GM12891 (cell line): ENCODE results near the gene FAM53A.
"Not testable (repeated sequence)": the region's sequence is repeated elsewhere in the genome, so short reads cannot be mapped to it uniquely, and the experiment has no call there.

Experiments used
- DNase-seq: peaks from one replicate; pipeline ENCODE4 v3.0.0; 2011; ENCODE audit warnings: low spot score; ENCODE audit not compliant: insufficient read length
- FAIRE-seq: peaks from 2 replicates; lab custom pipeline; 2011; peaks lifted over from hg19 to GRCh38; lab: Jason Lieb, UNC
- PAX5 ChIP-seq: IDR thresholded peaks from 2 replicates; pipeline ENCODE4 v1.6.1; 2011; ENCODE audit warnings: low read length, moderate library complexity, mild to moderate bottlenecking; ENCODE audit not compliant: insufficient read depth, severe bottlenecking
- POLR2A ChIP-seq: IDR thresholded peaks from 2 replicates; pipeline ENCODE4 v1.6.1; 2011; ENCODE audit warnings: low read depth, low read length, control low read depth
- POLR2AphosphoS5 ChIP-seq: IDR thresholded peaks from 2 replicates; pipeline ENCODE4 v1.6.1; 2011; ENCODE audit warnings: low read depth, low read length, control low read depth
- POU2F2 ChIP-seq: IDR thresholded peaks from 2 replicates; pipeline ENCODE4 v1.6.1; 2011; ENCODE audit warnings: low read depth, mild to moderate bottlenecking, control low read depth, low read length, moderate library complexity
- SPI1 ChIP-seq: IDR thresholded peaks from 2 replicates; pipeline ENCODE4 v1.6.1; 2011; ENCODE audit warnings: low read depth, low read length, control low read depth
- TAF1 ChIP-seq: IDR thresholded peaks from 2 replicates; pipeline ENCODE4 v1.6.1; 2011; ENCODE audit warnings: low read depth, low read length, control low read depth

The FAM53A gene

DNA sequence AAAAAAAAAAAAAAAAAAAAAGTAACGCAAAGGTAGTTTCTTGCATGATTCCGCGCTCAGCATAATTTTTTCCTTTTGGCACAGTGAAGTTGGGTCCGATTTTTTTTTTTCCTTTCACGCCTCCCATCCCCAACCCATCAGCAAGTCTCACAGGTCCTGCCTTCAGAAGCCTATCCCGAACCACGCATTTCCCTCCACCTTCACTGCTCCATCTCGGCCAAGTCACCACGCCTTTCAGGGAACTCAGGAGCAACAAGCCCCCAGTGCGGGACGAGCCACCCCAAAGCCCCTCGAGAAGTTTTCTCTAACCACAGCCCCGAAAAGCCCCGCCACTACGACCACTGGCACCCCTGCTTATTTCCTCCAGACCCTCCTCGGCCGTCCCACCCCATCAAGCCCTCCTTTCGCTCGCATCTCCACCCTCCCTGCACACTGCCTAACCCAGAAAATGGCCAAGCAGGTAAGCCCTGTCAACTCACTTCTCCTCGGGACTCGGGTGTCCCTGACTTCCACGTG is 27.0 kb upstream of the FAM53A start:
- TF ChIP-seq POU2F2 (no peak), POLR2A (no peak; the same call in 1 of the 2 replicates), TAF1 (no peak), SPI1 (no peak), POLR2AphosphoS5 (no peak), PAX5 (no peak)
- DNase-seq (no peak), FAIRE-seq (no peak)

GRCh38 chr4:1708581-1708980 is 24.5 kb upstream of the FAM53A start:
- DNase-seq = no peak
- TF ChIP-seq POLR2AphosphoS5 = no peak

DNA sequence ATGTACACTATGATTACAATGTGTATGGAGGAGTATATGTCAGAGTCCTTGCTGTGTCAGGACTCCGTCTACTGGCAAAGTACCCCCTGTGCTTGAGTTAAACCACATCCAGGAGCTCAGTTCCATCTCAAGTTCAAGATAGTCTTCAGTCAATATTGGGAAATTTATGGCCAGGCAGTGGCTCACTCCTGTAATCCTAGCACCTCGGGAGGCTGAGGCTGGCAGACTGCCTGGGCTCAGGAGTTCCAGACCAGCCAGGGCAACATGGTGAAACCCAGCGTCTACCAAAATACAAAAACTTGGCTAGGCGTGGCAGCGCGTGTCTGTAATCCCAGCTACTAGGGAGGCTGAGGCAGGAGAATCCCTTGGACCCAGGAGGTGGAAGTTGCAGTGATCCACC is 22.2 kb upstream of the FAM53A start:
- no peak for DNase-seq
- TF ChIP-seq SPI1 (no peak), POU2F2 (no peak), TAF1 (no peak)
- no peak for FAIRE-seq

More at GRCh38 chr4:1708581-1708980, 24.5 kb upstream of the FAM53A start:
- no peak for FAIRE-seq

- TF ChIP-seq SPI1 (no peak), TAF1 (no peak), POLR2A (no peak), POU2F2 (no peak), POLR2AphosphoS5 (no peak), PAX5 (no peak)
- FAIRE-seq (no peak), DNase-seq (no peak)
Observed at GRCh38 chr4:1705732-1706131, 21.6 kb upstream of the FAM53A start.

DNA sequence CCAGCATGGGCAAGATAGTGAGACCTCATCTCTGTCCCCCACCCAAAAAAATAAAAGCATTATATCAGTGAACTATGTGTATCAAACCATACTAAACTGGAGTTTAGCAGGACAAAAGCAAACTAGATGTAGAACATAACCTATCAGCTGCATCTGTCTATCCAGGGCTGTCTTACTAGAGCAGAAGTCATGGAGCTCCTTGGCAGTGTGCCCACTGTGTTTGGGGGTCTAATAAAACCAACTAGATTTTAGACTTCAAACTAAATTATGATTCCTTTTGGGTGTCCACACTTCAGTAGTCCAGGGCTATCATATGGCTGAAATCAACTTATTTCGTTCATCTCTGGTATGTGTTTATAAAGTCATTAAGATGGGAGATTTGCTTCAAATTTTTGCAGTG is 19.8 kb upstream of the FAM53A start:
- TF ChIP-seq POU2F2 (no peak), PAX5 (no peak), POLR2A (no peak; the same call in 1 of the 2 replicates), SPI1 (no peak), POLR2AphosphoS5 (no peak), TAF1 (no peak)
- FAIRE-seq (no peak), DNase-seq (no peak)

DNA sequence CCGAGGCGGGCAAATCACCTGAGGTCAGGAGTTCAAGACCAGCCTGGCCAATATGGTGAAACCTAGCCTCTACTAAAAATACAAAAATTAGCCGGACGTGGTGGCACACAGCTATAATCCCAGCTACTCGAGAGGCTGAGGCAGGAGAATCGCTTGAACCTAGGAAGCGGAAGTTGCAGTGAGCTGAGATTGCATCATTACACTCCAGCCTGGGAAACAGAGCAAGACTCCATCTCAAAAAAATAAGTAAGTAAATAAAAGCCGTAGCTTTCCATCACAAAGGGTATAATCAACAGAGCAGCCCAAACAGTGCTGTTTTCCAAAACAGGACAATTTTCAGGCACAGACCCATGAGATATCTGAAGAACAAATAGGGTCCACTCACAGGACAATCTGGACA is 17.6 kb upstream of the FAM53A start:
- DNase-seq, FAIRE-seq: not testable (repeated sequence)

DNA sequence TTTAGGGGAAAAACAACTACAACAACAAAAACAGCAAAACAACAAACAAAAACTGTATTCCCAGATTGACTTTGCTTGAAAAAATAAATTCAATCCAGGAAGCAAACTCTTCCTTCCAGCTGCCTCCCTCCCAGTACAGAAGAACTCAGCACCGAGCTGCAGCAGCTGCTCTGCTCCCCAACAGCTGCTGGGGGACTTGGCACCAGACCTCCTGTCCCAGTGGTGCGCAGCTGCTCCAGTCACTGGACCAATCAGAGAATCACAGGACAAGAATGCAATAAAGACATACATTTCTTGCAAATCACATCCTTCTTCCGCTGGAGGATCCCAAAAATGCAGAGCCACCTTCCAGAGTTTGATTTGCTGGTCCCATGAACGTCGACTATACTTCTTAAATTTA is 11.8 kb upstream of the FAM53A start:
- FAIRE-seq (no peak), DNase-seq (no peak)
- TF ChIP-seq POU2F2 = no peak
- no peak for TF ChIP-seq SPI1
- no peak for TF ChIP-seq POLR2A
- no peak for TF ChIP-seq PAX5
- no peak for TF ChIP-seq TAF1
- TF ChIP-seq POLR2AphosphoS5 = no peak

- no peak for TF ChIP-seq POLR2A
- TF ChIP-seq POLR2AphosphoS5 = 0 out of 2 replicates have a peak, but pooled peaks have one; percentile 14
- DNase-seq (peak; percentile 51), FAIRE-seq (peak; percentile 87)
Observed at GRCh38 chr4:1693131-1693896, 9.2 kb upstream of the FAM53A start.

DNA sequence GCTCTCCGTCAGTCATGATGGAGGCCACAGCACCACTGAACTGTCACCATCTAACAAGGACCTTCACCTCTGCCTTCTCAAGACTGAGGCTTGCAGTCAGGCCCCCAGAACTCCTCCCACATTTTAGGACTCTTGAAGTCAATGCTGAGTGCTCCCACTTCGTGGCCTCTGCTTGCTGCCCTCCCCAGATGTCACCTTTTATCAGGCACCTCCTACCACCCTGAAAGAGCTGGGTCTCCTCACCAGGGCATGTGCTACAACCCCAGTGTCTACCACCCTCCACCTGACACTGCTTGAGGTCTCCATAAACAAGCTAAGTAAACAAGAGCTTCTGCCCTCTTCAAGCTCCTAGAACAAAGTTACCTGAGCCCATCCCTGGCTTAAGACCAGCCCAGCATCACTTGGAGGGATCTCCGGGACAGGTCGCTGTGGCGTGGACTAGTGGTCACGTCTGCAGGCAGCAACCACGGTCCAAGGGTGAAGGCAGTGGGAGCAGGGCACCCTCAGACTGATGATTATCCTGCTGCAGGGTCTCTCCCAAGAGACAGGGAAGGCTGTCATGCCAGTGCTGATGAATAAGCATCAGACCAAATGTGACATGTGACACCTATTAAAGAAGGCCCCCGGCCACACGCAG is 7.7 kb upstream of the FAM53A start:
- no peak for FAIRE-seq
- no peak for TF ChIP-seq PAX5
- TF ChIP-seq SPI1 = no peak
- DNase-seq = no peak

DNA sequence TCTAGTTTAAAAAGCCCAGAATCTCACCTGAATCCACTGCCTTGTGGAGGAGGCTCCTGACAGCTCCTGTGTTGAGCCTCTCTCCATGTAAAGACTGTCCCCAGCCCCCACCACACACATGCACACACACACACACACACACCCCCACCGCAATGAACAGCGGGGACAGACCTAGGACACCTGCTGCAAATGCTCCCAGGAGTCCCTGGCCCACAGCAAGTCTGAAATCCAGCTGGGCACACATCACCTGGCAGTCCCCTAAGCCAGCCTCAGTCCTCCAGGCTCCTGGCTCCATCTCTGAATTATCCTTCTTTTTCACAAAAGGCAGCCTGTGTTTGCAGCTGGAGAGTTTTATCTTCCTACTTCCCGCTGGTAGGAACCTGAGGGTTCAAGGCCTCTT is 6.6 kb upstream of the FAM53A start:
- no peak for DNase-seq
- FAIRE-seq = no peak
- no peak for TF ChIP-seq POU2F2
- TF ChIP-seq TAF1 = no peak
- TF ChIP-seq SPI1 = no peak
- no peak; the same call in 1 of the 2 replicates for TF ChIP-seq POLR2A
- no peak for TF ChIP-seq PAX5
- no peak for TF ChIP-seq POLR2AphosphoS5

DNA sequence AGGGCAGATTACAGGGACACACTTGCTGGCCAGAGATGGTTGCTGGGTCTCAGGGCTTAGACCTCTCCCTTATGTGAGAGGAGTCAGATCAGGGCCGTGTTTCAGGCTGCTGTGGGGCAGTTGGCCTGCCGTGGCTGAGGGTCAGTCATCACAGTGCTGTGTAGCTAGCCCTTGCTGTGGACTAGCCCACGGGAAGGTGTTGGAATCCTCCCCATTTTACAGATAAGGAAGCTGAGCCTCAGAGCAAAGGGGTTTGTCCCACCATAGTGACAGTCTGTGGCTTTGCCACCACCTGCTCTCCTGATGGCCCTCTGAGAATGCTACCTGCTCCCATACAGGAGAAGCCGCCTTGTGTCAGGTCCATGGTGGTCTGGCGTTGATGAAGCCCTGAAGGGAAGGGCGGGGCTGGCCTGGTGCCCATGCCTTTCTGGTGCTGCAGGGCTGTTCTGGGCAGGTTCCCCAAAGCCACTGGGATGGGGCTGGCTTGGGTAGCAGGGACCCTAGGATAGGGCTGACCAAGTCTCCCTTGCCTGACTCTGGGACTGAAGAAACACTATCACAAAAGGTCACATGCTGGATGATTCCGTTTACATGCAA is 2.4 kb upstream of the FAM53A start:
- TF ChIP-seq SPI1 (no peak), PAX5 (no peak), POLR2A (no peak), POU2F2 (no peak), TAF1 (no peak), POLR2AphosphoS5 (no peak; the same call in 1 of the 2 replicates)
- DNase-seq (no peak), FAIRE-seq (no peak)
